HG02571 (cell line): Measurements from ENCODE around the gene FBLN1.
"Not testable (repeated sequence)": the region's sequence is repeated elsewhere in the genome, so short reads cannot be mapped to it uniquely, and the experiment has no call there.

ENCODE experiments used
- ATAC-seq: cut with Tn5 transposase; IDR thresholded peaks from one replicate; pipeline ENCODE4 v1.9.1; 2021; ENCODE audit warnings: mild to moderate bottlenecking, moderate library complexity; ENCODE audit not compliant: unreplicated experiment

The FBLN1 gene

DNA sequence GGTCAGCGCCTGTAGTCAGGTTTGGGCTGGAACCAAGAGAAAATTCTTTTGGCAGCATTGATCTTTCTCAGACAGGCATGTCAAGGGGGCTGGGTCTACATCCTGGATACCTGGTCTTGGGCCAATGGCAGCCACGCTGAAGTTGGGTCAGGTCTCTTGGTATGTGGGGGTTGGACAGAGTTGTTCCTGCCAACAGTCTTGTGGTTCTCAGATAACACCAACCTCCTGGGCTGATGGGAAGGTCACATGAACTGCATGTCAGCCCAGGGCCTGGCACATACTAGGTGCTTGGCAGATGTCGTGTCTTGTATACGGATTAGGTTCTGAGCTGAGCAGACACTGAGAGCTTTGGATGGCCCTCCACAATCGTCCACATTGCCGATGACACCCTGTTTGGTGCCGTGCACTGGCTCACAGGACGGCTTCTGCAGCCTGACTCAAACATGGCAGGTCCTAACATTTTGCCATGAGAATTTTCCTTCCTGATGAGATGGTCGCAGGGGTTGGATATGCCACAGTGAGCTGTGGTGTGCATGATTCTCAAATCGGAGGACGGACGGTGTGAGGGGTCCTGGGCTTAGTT is 42.0 kb downstream of the FBLN1 start:
- ATAC-seq = no peak

- no peak for ATAC-seq
Observed at GRCh38 chr22:45546333-45547015, 43.8 kb downstream of the FBLN1 start.

DNA sequence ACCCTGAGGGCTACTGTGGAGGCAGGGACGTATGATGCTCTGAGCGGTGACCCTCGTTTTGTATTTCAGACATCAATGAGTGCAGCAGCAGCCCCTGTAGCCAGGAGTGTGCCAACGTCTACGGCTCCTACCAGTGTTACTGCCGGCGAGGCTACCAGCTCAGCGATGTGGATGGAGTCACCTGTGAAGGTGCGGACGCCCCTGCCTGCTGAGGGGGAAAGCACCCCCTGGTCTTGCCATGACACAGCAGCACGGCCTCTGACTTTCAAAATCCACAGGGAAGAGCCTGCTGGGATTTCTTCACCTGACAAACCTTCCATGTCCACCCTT is 44.3 kb downstream of the FBLN1 start:
- no peak for ATAC-seq

DNA sequence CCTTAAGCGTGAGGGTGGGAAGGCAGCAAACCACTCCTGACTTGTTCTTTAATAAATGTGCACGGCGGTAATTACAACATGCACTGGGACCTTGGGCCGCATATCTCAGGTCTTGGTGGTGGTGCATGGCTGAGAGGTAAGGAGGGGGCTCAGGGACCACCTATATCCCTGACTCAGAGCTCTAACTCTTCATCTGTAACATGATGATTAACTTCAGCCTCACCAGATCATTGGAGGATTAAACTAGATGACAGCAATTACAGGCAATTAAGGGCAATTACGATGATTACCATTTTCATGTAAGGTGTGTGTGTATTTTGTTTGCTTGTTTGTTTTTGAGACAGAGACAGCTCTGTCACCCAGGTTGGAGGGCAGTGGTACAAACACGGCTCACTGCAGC is 45.0 kb downstream of the FBLN1 start:
- ATAC-seq = no peak

DNA sequence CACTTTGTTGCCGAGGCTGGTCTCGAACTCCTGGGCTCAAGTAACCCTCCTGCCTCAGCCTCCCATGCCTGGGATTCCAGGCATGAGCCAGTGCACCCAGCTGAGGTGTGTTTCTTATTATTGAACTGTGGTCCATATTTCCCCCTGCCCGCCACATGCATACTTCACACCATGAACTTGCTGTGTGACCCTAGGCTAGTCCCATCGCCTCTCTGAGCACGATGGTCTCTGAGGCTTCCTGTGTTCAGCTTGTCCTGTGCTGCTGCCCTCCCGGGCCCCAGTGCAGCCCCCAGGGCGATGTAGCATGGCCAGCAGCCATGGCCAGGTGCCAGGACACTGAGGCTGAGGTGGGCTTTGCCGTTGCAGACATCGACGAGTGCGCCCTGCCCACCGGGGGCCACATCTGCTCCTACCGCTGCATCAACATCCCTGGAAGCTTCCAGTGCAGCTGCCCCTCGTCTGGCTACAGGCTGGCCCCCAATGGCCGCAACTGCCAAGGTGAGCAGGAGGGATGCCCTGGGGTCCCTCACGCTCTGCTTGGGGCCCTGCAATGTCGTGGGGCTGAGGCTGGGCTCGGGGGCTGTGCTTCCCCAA is 45.7 kb downstream of the FBLN1 start:
- ATAC-seq = no peak

- no peak for ATAC-seq
Observed at GRCh38 chr22:45548991-45549761, 46.5 kb downstream of the FBLN1 start.

- no peak for ATAC-seq
Observed at GRCh38 chr22:45549762-45550378, 47.2 kb downstream of the FBLN1 start.

GRCh38 chr22:45550416-45550815 is 47.7 kb downstream of the FBLN1 start:
- ATAC-seq = no peak

- no peak for ATAC-seq
Observed at GRCh38 chr22:45550891-45551290, 48.2 kb downstream of the FBLN1 start.

- ATAC-seq = no peak
Observed at GRCh38 chr22:45551310-45552016, 48.8 kb downstream of the FBLN1 start.

DNA sequence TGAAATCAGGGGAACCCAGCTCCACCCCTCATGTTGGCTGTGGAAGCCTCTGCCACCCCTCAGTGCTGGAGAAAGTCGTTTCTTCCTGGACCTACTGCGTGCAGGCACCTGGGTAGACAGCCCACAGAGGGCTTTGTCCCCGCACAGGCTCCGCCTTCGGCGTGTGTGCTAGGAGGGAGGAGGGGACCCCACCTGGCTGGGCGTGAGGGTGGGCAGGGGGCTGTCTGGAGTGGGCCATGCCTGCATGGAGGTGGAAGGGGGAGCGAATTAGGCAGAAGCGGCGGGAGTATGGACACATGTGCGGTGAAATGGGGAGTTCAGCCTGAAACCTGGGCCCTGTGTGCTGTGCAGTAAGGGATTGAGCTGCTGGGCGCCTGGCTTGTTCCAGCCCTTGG is 49.3 kb downstream of the FBLN1 start:
- no peak for ATAC-seq

DNA sequence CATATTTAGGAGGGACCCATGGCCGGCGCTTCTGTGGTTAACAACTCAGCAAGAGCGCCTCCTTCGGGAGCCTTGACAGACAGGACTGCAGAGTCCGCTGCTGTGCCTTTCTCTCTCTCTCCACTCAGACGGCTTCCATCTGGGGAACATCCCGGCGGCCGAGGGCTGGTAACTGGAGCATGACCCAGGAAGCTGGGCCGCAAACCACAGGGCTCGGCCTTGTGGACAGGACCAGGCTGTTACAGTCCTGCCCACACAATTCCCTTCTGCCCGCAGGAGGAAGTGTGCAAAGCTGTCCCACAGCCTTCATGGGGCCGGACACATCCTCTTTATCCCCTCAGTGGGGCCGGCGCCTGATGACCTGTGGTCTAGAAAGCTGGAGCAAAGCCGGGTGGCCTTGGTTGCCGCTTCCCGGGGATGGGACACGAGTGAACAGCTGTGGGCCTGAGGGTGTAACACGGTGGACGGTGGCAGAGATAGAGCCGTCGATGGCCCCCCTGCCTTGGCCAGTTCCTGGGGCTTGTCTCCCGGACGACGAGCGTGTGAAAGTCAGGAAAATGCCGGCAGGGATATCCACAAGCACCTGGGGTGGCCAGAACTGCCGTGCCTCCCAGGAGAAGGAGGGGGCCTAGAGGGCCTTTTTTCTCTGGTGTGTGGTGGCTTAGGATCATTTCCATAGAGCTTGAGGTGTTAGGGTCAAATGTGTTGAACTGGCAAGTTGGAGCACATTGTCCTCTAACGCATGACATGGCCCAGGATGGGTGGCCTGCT is 50.1 kb downstream of the FBLN1 start:
- no peak for ATAC-seq

DNA sequence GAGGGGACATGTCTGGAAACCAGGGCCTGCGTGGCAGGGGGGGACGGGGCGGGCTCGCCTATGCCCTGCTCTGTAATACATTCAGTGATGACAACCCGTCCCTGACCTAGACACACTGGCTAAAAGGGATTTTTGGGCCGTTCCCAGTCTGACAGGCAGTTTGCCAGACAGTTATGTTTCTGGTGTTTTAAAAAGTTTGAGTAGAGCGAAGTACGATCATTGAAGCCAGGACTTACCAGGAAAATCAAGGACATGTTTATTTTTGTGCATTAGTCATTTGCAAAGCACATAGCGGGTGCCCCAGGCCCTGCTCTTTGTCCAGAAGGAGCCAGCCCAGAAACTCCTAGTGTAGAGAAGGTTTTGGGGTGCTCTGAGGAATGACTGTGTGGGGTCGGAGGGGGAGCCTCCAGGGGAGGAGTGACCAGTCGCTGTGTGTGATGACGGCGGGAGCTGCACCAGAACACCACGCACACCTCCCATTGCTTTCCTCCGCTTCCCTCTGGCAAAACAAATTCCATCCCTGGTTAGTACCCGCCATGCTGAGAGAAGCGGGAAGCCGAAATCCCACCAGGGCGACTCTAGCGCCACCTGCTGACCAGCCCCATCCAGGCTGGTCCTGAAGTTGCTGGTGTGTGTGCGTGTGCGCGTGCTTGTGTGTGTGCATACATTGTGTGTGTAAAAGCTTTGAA is 50.8 kb downstream of the FBLN1 start:
- no peak for ATAC-seq

DNA sequence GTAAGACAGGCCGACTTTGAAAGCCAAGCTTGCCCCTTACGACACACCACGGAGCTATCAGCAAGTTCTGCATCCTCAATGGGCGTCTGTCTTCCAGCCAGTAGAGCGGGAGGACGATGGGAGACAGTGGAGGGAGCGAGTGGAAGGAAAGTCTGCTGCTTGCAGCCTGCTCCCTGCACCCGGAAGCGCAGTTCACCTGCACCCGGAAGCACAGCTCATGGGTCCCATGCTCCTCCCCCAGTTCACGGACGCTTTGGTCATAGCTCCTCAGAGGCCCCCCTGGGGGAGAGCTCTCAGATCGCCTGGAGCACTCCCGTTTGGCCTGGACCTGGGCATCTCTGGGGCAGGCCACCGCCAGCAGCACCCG is 51.3 kb downstream of the FBLN1 start:
- no peak for ATAC-seq

- ATAC-seq = no peak
Observed at GRCh38 chr22:45554861-45555260, 52.2 kb downstream of the FBLN1 start.

- ATAC-seq = not testable (repeated sequence)
Observed at GRCh38 chr22:45557926-45558325, 55.2 kb downstream of the FBLN1 start.

GRCh38 chr22:45560092-45560491 is 57.4 kb downstream of the FBLN1 start:
- ATAC-seq = not testable (repeated sequence)

GRCh38 chr22:45560761-45561160 is 58.1 kb downstream of the FBLN1 start:
- ATAC-seq = not testable (repeated sequence)

DNA sequence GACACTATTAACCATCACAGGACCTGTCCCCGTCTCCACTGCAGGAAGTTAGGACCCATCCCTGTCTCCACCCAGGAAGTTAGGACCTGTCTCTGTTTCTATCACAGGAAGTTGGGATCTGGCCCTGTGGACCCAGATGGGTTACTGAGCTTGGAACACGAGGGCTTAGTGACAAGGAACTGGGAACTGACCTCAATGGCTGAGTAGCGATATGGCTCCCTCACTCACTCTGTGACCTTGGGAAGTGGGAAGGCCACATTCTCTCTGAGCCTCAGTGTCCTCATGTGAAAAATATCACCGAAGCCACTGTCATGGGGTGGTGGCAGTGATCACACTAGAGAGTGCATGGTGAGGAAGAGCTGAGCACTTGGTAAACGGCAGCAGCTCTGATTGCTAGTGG is 59.4 kb downstream of the FBLN1 start:
- no peak for ATAC-seq
